ENCODE measurements around the gene TIGD3. TPM values are rescaled to one million over a fixed set of nuclear protein-coding genes. Genes with fewer than 3 reads are reported as not detected.

Gene TIGD3
- total RNA-seq, 1 experiment from 2014 or later, result 1.7 TPM

GRCh38 chr11:65316227-65317024, 38.1 kb upstream of the TIGD3 start:
- peaks cover 50% of the 10 kb centered on the region for H3K4me1 ChIP-seq (replicated peaks; ENCODE audit: insufficient read depth)
- H3K27ac ChIP-seq, result peak overlapping the region; percentile 54
- H3K9me2 ChIP-seq (ENCODE audit: insufficient read depth), result no peaks in the 10 kb centered on the region
- H4K20me1 ChIP-seq (ENCODE audit: insufficient read depth), result peaks cover 26% of the 10 kb centered on the region
- H3K79me2 ChIP-seq (ENCODE audit: low read depth), result peaks cover 65% of the 10 kb centered on the region
- H3K4me3 ChIP-seq, result peak overlapping the region; percentile 90
- POLR2A ChIA-PET (ENCODE audit: unreplicated experiment), result interaction anchor here (0.5 to 3.1 kb wide), 15 partner anchors 8 to 754 kb away, joined by 3 to 57 read pairs (median 6); partner anchors contain the start of genes DPF2 and FAU
- no peaks in the 10 kb centered on the region for H3K9me3 ChIP-seq (ENCODE audit: insufficient read depth, low read depth)
- intact Hi-C loops (cut with micrococcal nuclease; ENCODE audit: unreplicated experiment), result loop anchor here (1.0 to 2.0 kb wide), 2 partner anchors 14 to 38 kb away; partner anchors contain the start of gene TIGD3
- TF ChIP-seq, protein P1, sequence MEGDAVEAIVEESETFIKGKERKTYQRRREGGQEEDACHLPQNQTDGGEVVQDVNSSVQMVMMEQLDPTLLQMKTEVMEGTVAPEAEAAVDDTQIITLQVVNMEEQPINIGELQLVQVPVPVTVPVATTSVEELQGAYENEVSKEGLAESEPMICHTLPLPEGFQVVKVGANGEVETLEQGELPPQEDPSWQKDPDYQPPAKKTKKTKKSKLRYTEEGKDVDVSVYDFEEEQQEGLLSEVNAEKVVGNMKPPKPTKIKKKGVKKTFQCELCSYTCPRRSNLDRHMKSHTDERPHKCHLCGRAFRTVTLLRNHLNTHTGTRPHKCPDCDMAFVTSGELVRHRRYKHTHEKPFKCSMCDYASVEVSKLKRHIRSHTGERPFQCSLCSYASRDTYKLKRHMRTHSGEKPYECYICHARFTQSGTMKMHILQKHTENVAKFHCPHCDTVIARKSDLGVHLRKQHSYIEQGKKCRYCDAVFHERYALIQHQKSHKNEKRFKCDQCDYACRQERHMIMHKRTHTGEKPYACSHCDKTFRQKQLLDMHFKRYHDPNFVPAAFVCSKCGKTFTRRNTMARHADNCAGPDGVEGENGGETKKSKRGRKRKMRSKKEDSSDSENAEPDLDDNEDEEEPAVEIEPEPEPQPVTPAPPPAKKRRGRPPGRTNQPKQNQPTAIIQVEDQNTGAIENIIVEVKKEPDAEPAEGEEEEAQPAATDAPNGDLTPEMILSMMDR (conservative IDR thresholded peaks at IDR 0.05), result no peak
- TF ChIP-seq EZH2 (IDR thresholded peaks at IDR 0.05; ENCODE audit: low read depth), result no peak
- H2AFZ ChIP-seq, result no peak overlapping the region
- no peaks in the 10 kb centered on the region for H3K27me3 ChIP-seq (ENCODE audit: insufficient read depth, low read depth)
- peak overlapping the region; percentile 91 for H3K4me2 ChIP-seq
- H3F3A ChIP-seq (ENCODE audit: insufficient read depth, low read depth), result peaks cover 62% of the 10 kb centered on the region
- peaks cover 6% of the 10 kb centered on the region; the same call in 1 of the 2 replicates for H3K36me3 ChIP-seq (ENCODE audit: low read depth)
- no TSS peak for BruUV-seq (replicated peaks)
- CTCF ChIA-PET, result interaction anchor here (0.5 to 5.2 kb wide), 16 partner anchors 10 to 390 kb away, joined by 3 to 151 read pairs (median 4); partner anchors contain the start of genes POLA2 and SCYL1
- peak; percentile 21 to 62 for DNase-seq

- peak overlapping the region; percentile 54 for H3K27ac ChIP-seq
- intact Hi-C loops (cut with micrococcal nuclease; ENCODE audit: unreplicated experiment), result loop anchor here (1.0 to 2.0 kb wide), 2 partner anchors 13 to 38 kb away; partner anchors contain the start of gene TIGD3
- no peaks in the 10 kb centered on the region for H3K9me2 ChIP-seq (ENCODE audit: insufficient read depth)
- peaks cover 42% of the 10 kb centered on the region for H3K4me1 ChIP-seq (replicated peaks; ENCODE audit: insufficient read depth)
- H3F3A ChIP-seq (ENCODE audit: insufficient read depth, low read depth), result peaks cover 62% of the 10 kb centered on the region; the same call in 1 of the 2 replicates
- peaks cover 34% of the 10 kb centered on the region for H4K20me1 ChIP-seq (ENCODE audit: insufficient read depth)
- no peak overlapping the region for H2AFZ ChIP-seq
- CTCF ChIA-PET, result interaction anchor here (0.5 to 5.2 kb wide), 11 partner anchors 11 to 179 kb away, joined by 3 to 151 read pairs (median 4); partner anchors contain the start of gene POLA2
- DNase-seq, result peak; percentile 86 to 88
- H3K4me2 ChIP-seq, result peak overlapping the region; percentile 91
- no peak for TF ChIP-seq EZH2 (IDR thresholded peaks at IDR 0.05; ENCODE audit: low read depth)
- TF ChIP-seq, protein P1 (conservative IDR thresholded peaks at IDR 0.05), result no peak
- H3K4me3 ChIP-seq, result peak overlapping the region; percentile 90
- H3K27me3 ChIP-seq (ENCODE audit: insufficient read depth, low read depth), result no peaks in the 10 kb centered on the region
- POLR2A ChIA-PET (ENCODE audit: unreplicated experiment), result interaction anchor here (0.6 to 3.1 kb wide), 12 partner anchors 8 to 753 kb away, joined by 3 to 57 read pairs (median 5); partner anchors contain the start of genes DPF2 and FAU
- no peaks in the 10 kb centered on the region for H3K9me3 ChIP-seq (ENCODE audit: insufficient read depth, low read depth)
- BruUV-seq (replicated peaks), result no TSS peak
- H3K36me3 ChIP-seq (ENCODE audit: low read depth), result peaks cover 14% of the 10 kb centered on the region
- peaks cover 68% of the 10 kb centered on the region for H3K79me2 ChIP-seq (ENCODE audit: low read depth)
Measured at GRCh38 chr11:65317025-65317786, 37.3 kb upstream of the TIGD3 start.
